Right atrium auricular region (tissue), 2 donors: ENCODE measurements around the gene DYSF. TPM values are rescaled to one million over a fixed set of nuclear protein-coding genes. Genes with fewer than 3 reads are reported as not detected.

Source experiments
- DNase-seq: peaks from one replicate; pipeline ENCODE4 v3.0.0-alpha.2; 2019; ENCODE audit warnings: low spot score
- H3K27ac ChIP-seq, 2 donors: fragments of 200-600 bp; sonication (generic); 1 replicate in 1 of 2; 2 replicates in 1 of 2; pipeline ENCODE4 v1.5.1; 2016 to 2019
- H3K27me3 ChIP-seq, 2 donors: fragments of 200-600 bp; sonication (generic); one replicate each; pipeline versions ENCODE4 v1.5.1 to v1.6.0; 2017 to 2019
- H3K36me3 ChIP-seq: fragments of 200-600 bp; sonication (generic); one replicate; pipeline ENCODE4 v1.5.1; 2016
- H3K4me1 ChIP-seq, 2 donors: fragments of 200-600 bp; sonication (generic); one replicate each; pipeline versions ENCODE4 v1.5.1 to v1.6.0; 2017 to 2019
- H3K4me3 ChIP-seq, 2 donors: fragments of 200-600 bp; sonication (generic); 1 replicate in 1 of 2; 2 replicates in 1 of 2; pipeline ENCODE4 v1.5.1; 2017 to 2019; ENCODE audit warnings: mild to moderate bottlenecking in 1 of 2, moderate library complexity in 1 of 2
- H3K9me3 ChIP-seq, 2 donors: fragments of 200-600 bp; sonication (generic); one replicate each; pipeline ENCODE4 v1.5.1; 2019
- total RNA-seq, 2 donors: library from RNA; depleted of rRNA; stranded (reverse); fragments of >200 nt; gene quantifications; one replicate each; pipeline ENCODE4 v1.1.0, GENCODE V29; 2016
- TF ChIP-seq, protein P1 (sequence below), 2 donors: fragments of 200-600 bp; sonication (generic); IDR thresholded peaks; one replicate each; pipeline ENCODE4 v1.5.1; 2019; ENCODE audit warnings: antibody characterized with exemption in 2 of 2

DYSF gene
- total RNA-seq, 2 donors from 2014 or later, result 31.3 to 52.1 TPM

DNA sequence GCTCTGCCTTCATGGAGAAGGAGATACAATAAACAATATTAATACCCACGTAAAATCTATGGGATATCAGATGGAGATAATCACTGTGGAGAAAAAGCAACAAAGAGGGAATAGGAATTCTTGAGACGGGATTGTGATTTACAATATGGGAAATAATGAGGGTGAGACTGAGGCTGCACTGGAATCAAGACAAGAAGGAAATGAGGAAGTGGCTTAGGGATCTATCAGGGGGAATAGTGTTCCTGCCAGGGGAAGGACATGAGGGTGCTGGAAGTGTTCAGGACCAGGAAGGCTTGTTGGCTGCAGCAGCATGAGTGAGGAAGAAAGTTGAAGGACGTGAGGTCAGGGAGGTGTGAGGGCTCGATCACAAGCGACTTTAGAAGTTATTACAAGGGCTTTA lies 182.4 kb downstream of the DYSF start:
- Histone ChIP-seq H3K27me3 (no peaks in the 10 kb centered on the region), H3K9me3 (no peaks in the 10 kb centered on the region), H3K27ac (no peak overlapping the region), H3K4me1 (no peaks in the 10 kb centered on the region), H3K4me3 (no peak overlapping the region), H3K36me3 (no peaks in the 10 kb centered on the region)
- TF ChIP-seq, protein P1, sequence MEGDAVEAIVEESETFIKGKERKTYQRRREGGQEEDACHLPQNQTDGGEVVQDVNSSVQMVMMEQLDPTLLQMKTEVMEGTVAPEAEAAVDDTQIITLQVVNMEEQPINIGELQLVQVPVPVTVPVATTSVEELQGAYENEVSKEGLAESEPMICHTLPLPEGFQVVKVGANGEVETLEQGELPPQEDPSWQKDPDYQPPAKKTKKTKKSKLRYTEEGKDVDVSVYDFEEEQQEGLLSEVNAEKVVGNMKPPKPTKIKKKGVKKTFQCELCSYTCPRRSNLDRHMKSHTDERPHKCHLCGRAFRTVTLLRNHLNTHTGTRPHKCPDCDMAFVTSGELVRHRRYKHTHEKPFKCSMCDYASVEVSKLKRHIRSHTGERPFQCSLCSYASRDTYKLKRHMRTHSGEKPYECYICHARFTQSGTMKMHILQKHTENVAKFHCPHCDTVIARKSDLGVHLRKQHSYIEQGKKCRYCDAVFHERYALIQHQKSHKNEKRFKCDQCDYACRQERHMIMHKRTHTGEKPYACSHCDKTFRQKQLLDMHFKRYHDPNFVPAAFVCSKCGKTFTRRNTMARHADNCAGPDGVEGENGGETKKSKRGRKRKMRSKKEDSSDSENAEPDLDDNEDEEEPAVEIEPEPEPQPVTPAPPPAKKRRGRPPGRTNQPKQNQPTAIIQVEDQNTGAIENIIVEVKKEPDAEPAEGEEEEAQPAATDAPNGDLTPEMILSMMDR (IDR thresholded peaks at IDR 0.05), result no peak
- no peak for DNase-seq

DNA sequence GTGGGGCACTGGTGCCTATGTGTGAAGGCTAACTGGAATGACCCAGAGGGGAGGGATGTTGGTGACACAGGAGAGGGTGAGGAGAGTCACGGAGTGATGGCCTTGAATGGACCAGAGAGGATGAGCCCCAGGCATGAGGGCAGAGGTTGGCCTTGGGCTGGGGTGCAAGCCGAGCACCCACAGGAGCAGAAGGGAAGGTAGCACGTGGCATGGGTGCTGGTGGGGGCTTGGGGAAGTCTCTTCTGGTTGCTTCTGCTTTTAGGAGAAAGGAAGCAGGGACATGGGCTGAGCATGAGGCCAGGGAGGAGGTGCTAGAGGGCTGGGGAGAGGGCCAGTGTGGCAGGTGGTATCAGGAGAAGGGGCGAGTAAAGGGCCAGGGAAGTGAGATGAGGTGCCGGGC lies 183.8 kb downstream of the DYSF start:
- Histone ChIP-seq H3K4me3 (no peak overlapping the region), H3K36me3 (no peaks in the 10 kb centered on the region), H3K27ac (no peak overlapping the region), H3K27me3 (no peaks in the 10 kb centered on the region), H3K4me1 (no peaks in the 10 kb centered on the region), H3K9me3 (no peaks in the 10 kb centered on the region)
- TF ChIP-seq, protein P1 (IDR thresholded peaks at IDR 0.05), result no peak
- DNase-seq, result no peak

DNA sequence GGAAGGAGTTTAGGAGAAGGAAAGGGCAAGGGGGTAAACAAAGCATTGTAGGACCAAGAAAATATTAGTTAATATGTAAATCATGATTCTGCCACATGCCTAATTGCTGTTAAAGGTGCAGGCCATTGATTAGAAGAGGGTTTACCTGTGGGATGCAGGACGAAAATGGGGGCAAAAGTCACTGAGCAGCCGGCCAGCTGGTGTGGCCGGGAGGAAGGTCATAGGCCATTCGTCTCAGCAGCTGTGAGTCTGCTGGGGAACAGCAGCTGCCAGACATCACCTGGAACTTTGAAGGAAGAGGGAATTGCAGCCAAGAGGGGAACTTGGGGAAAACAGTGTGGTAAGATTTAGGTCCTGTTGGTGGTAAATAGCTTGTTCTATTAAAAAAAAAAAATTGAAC lies 184.4 kb downstream of the DYSF start:
- no peak for DNase-seq
- H3K27me3 ChIP-seq, result no peaks in the 10 kb centered on the region
- no peak overlapping the region for H3K4me3 ChIP-seq
- H3K27ac ChIP-seq, result no peak overlapping the region
- TF ChIP-seq, protein P1 (IDR thresholded peaks at IDR 0.05), result no peak
- no peaks in the 10 kb centered on the region for H3K36me3 ChIP-seq
- H3K4me1 ChIP-seq, result no peaks in the 10 kb centered on the region
- no peaks in the 10 kb centered on the region for H3K9me3 ChIP-seq

DNA sequence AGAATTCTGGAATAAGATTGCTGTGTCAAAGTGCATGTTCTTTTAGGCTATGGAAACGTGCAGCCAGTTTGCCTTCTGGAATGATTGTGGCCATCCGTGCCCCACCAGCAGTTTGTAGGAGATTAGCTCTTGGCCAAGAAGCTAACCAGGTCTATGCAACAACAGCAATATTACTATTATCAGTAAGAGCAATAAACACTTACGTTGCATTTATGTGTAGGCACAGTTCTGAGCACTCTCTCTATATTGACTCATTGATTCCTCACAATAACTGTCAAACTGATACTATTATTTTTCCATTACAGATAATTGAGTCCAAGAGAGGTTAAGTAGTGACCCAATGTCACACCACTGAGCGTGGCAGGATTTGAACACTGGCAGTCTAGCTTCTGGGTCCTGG lies 186.4 kb downstream of the DYSF start:
- Histone ChIP-seq H3K36me3 (no peaks in the 10 kb centered on the region), H3K27me3 (no peaks in the 10 kb centered on the region), H3K4me1 (no peaks in the 10 kb centered on the region), H3K9me3 (no peaks in the 10 kb centered on the region), H3K4me3 (no peak overlapping the region), H3K27ac (no peak overlapping the region)
- TF ChIP-seq, protein P1 (IDR thresholded peaks at IDR 0.05), result no peak
- DNase-seq, result no peak

DNA sequence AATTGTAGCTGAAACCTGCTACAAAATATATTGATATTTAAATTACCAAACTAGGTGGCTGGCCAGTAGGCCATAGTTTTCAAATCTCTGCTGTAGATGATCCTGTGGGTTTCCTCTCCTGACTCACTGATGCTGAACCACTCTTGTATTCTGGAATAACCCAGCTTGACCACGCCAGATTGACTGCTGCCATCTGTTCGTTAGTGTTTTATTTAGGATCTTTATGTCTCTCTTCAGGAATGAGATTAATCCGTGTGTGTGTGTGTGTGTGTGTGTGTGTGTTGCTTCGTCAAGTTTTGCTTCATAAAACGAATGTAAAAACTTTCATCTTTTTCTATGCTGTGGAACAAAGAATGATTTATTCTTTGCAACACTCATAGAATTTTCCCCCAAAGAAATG lies 187.1 kb downstream of the DYSF start:
- DNase-seq, result no peak
- TF ChIP-seq, protein P1 (IDR thresholded peaks at IDR 0.05), result no peak
- no peak overlapping the region for H3K4me3 ChIP-seq
- peaks cover 0 to 3% of the 10 kb centered on the region in 2 donors for H3K4me1 ChIP-seq
- H3K27me3 ChIP-seq, result no peaks in the 10 kb centered on the region
- no peaks in the 10 kb centered on the region for H3K9me3 ChIP-seq
- H3K36me3 ChIP-seq, result no peaks in the 10 kb centered on the region
- no peak overlapping the region for H3K27ac ChIP-seq

DNA sequence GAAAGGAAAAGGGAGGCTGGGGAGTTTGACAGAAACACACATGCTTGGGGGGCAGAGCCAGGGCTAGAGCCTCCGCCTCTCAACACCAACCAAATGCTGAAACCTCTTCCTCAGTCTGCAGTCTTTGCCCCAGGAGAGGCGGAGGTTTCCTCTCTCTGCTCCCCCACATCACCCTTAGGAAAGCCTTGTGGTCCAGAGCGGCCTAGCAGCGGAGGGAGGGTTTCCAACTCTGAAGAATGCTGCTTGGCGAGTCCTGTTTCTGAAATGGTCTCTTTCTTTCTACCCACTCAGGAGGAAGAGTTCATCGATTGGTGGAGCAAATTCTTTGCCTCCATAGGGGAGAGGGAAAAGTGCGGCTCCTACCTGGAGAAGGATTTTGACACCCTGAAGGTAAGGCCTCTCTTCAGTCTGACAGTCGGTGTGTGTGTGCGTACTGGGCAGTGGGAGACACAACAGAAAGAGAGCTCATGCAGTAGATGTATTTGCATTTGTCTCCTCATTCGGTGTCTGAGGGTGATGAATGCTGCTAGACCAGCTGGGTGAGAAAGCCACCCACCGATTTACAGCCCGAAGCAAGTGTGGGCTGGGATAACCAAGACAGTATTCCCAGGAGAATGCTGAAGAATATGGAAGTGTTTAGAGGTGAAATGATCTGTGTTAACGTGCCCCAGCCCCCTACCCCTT lies 190.5 kb downstream of the DYSF start:
- H3K27me3 ChIP-seq, result no peaks in the 10 kb centered on the region
- H3K27ac ChIP-seq, result no peak overlapping the region
- no peaks in the 10 kb centered on the region for H3K36me3 ChIP-seq
- H3K4me3 ChIP-seq, result no peak overlapping the region
- no peak for DNase-seq
- TF ChIP-seq, protein P1 (IDR thresholded peaks at IDR 0.05), result no peak
- H3K9me3 ChIP-seq, result peaks cover 0 to 7% of the 10 kb centered on the region in 2 donors
- H3K4me1 ChIP-seq, result peaks cover 0 to 14% of the 10 kb centered on the region in 2 donors
